Measurements from ENCODE around the gene CBLC. TPM values are rescaled to one million over a fixed set of nuclear protein-coding genes. Genes with fewer than 3 reads are reported as not detected.

The CBLC gene
- total and polyA plus RNA-seq, 2 of the 4 experiments (the other 2 are of a cell fraction), result not detected

DNA sequence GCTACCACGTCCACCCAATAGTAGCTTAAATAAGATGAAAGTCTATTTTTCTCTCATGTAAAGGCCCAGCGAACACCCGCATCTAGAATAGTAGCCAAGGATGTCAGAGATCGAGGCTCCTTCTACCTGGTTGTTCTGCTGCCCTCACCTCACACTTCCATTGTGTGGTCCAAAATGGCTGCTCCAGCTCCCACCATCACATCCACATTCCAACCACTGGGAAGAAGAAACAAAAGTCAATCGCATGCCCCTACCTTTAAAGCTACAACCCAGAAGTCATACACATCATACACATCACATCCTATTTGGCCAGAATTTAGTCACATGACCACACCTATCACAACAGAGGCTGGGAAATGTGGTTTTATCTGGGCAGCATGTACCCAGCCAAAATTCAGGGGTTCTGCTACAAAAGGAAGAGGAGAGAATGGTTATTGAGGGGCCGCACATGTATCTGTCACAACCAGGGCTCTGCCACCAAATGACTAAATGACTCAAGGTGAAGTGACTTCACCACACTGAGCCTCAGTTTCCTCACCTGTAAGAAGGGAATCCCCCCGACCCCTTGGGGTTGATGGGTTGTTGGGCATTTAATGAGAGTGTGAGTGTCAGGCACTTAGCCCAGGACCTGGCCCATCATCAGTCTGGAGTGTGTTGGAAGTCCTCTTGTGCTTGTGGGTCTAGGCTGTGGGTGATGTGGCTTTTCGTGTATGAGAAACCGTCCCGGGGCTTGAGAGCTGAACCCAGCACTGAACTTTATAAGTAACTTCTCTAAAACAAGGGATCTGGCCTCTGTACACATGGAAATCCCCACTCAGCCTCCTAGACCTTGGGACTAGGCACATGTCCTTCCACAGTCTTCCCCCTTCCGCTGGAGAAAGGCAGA, 10.2 kb upstream of the CBLC start:
- no peak overlapping the region; the same call in 1 of the 2 replicates for H2BK120ac ChIP-seq (ENCODE audit: low read depth, low read length)
- H2BK20ac ChIP-seq (ENCODE audit: low read depth, low read length), result no peak overlapping the region; the same call in 1 of the 2 replicates
- no peak overlapping the region for H3K56ac ChIP-seq (ENCODE audit: extremely low read depth, insufficient read depth, low read length)
- H3K9me3 ChIP-seq (ENCODE audit: control insufficient read depth, insufficient read depth, low read length), result peaks cover 3% of the 10 kb centered on the region; the same call in 1 of the 2 replicates
- H2AK5ac ChIP-seq (ENCODE audit: low read depth, low read length), result peak overlapping the region; percentile 43; the same call in 1 of the 2 replicates
- H2BK5ac ChIP-seq (ENCODE audit: low read depth, low read length, poor library complexity, severe bottlenecking), result no peak overlapping the region
- in situ Hi-C loops (cut with MboI; ENCODE audit: low sequenced_read_pairs), result no loop called here
- no peak overlapping the region for H4K5ac ChIP-seq (ENCODE audit: low read depth, low read length)
- H3K23ac ChIP-seq (ENCODE audit: low read depth, low read length), result no peak overlapping the region
- TF ChIP-seq POLR2A (IDR thresholded peaks at IDR 0.05; ENCODE audit: low read depth, low read length) (no peak), RCOR1 (IDR thresholded peaks at IDR 0.05; ENCODE audit: insufficient replicate concordance, low read length) (no peak), CEBPB (IDR thresholded peaks at IDR 0.05; ENCODE audit: low read depth, low read length) (no peak), USF2 (IDR thresholded peaks at IDR 0.05; ENCODE audit: low read depth, low read length) (no peak), FOS (IDR thresholded peaks at IDR 0.05; ENCODE audit: low read depth, low read length) (no peak), RAD21 (IDR thresholded peaks at IDR 0.05; ENCODE audit: low read length) (no peak)
- TF ChIP-seq, protein P1, sequence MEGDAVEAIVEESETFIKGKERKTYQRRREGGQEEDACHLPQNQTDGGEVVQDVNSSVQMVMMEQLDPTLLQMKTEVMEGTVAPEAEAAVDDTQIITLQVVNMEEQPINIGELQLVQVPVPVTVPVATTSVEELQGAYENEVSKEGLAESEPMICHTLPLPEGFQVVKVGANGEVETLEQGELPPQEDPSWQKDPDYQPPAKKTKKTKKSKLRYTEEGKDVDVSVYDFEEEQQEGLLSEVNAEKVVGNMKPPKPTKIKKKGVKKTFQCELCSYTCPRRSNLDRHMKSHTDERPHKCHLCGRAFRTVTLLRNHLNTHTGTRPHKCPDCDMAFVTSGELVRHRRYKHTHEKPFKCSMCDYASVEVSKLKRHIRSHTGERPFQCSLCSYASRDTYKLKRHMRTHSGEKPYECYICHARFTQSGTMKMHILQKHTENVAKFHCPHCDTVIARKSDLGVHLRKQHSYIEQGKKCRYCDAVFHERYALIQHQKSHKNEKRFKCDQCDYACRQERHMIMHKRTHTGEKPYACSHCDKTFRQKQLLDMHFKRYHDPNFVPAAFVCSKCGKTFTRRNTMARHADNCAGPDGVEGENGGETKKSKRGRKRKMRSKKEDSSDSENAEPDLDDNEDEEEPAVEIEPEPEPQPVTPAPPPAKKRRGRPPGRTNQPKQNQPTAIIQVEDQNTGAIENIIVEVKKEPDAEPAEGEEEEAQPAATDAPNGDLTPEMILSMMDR (conservative IDR thresholded peaks at IDR 0.05; ENCODE audit: low read depth, low read length), result no peak
- H3K27ac ChIP-seq (ENCODE audit: insufficient read depth, low read length), result no peak overlapping the region
- intact Hi-C loops (cut with micrococcal nuclease), result no loop called here
- 100% methylated on average over 3 of the region's 11 CpGs; no CpG with 5 or more reads in 1 of the 2 experiments for WGBS, 2 experiments (ENCODE audit: extremely low coverage in 2 of 2, insufficient read length in 1 of 2)
- peak overlapping the region; percentile 46 for H3K4ac ChIP-seq (ENCODE audit: low read depth, low read length)
- H2AFZ ChIP-seq (replicated peaks; ENCODE audit: low read length, poor library complexity), result peak overlapping the region; percentile 8
- dilution Hi-C loops (cut with HindIII; ENCODE audit: low sequenced_read_pairs, unreplicated experiment), result no loop called here
- H3K36me3 ChIP-seq (ENCODE audit: control insufficient read depth, insufficient read depth, low read length), result no peaks in the 10 kb centered on the region
- ChIA-PET CTCF (interaction anchor here (1.2 to 4.0 kb wide), 2 partner anchors 44 kb away, joined by 3 to 23 read pairs; no protein-coding TSS in a partner anchor), POLR2A (ENCODE audit: unreplicated experiment) (no interaction called here)
- no peaks in the 10 kb centered on the region for H4K20me1 ChIP-seq (ENCODE audit: insufficient read depth, low read length)
- BruUV-seq (replicated peaks), result no TSS peak
- H4K8ac ChIP-seq (ENCODE audit: low read depth in 2 of 2, low read length in 2 of 2), result 0 out of 4 replicates have a peak overlapping the region, but pooled peaks of 1 of the 2 experiments have one; percentile 20
- H3K27me3 ChIP-seq (ENCODE audit: control insufficient read depth, insufficient read depth, low read length), result no peaks in the 10 kb centered on the region
- H3K4me2 ChIP-seq (ENCODE audit: low read depth, low read length), result no peak overlapping the region
- H3K79me1 ChIP-seq (ENCODE audit: low read depth in 1 of 2, low read length in 2 of 2), result no peaks in the 10 kb centered on the region
- no peaks in the 10 kb centered on the region; the same call in 1 of the 2 replicates for H3K9me1 ChIP-seq (ENCODE audit: insufficient read depth, low read length)
- H3K4me1 ChIP-seq (ENCODE audit: control insufficient read depth, insufficient read depth, low read length), result no peaks in the 10 kb centered on the region
- no peak overlapping the region for H3K9ac ChIP-seq (ENCODE audit: low read depth, low read length)
- 0 out of 3 replicates have a peak overlapping the region, but pooled peaks have one; percentile 7 for H2BK15ac ChIP-seq (ENCODE audit: low read depth, low read length)
- H2AK9ac ChIP-seq (replicated peaks; ENCODE audit: low read depth, low read length, poor library complexity), result no peak overlapping the region
- no peak overlapping the region for H3K18ac ChIP-seq (ENCODE audit: low read depth, low read length)
- DNase-seq (no peak), ATAC-seq (ENCODE audit: low read depth) (no peak)
- no peak overlapping the region for H3K4me3 ChIP-seq (ENCODE audit: insufficient read depth, low read depth, low read length)
- no peak overlapping the region for H3K14ac ChIP-seq (replicated peaks; ENCODE audit: low read depth, low read length)
- no peak overlapping the region; the same call in 1 of the 2 replicates for H4K91ac ChIP-seq (ENCODE audit: insufficient read depth, low read depth, low read length)

All from IMR-90 (cell line).